Lung (tissue), 12 donors: ENCODE results near the gene FBXO17. TPM values are rescaled to one million over a fixed set of nuclear protein-coding genes. Genes with fewer than 3 reads are reported as not detected.

Experiments
- ATAC-seq: fragments of 200-7000 bp; cut with Tn5 transposase; one replicate; pipeline ENCODE4 v1.9.1; 2020; ENCODE audit warnings: moderate number of reproducible peaks; ENCODE audit not compliant: insufficient read depth, low FRiP score
- DNase-seq, 3 donors: peaks; one replicate each; pipeline ENCODE4 v3.0.0-alpha.2; 2013 to 2017
- H3K27ac ChIP-seq, 2 donors: one replicate each; pipeline ENCODE4 v1.5.1; 2013; ENCODE audit warnings: mild to moderate bottlenecking in 2 of 2, moderate library complexity in 2 of 2, control low read depth in 1 of 2, inconsistent platforms in 1 of 2, low read depth in 1 of 2, low read length in 1 of 2
- H3K27me3 ChIP-seq, 3 donors: one replicate each; pipeline ENCODE4 v1.5.1; 2013; ENCODE audit warnings: low read length in 2 of 3; ENCODE audit not compliant: control insufficient read depth in 3 of 3, insufficient read depth in 3 of 3
- H3K36me3 ChIP-seq, 4 donors: one replicate each; pipeline ENCODE4 v1.5.1; 2013; ENCODE audit warnings: low read length in 4 of 4, mild to moderate bottlenecking in 1 of 4, moderate library complexity in 1 of 4; ENCODE audit not compliant: control insufficient read depth in 4 of 4, insufficient read depth in 4 of 4
- H3K4me1 ChIP-seq, 5 donors: one replicate each; pipeline ENCODE4 v1.5.1; 2013; ENCODE audit warnings: low read length in 5 of 5, mild to moderate bottlenecking in 2 of 5, moderate library complexity in 1 of 5; ENCODE audit not compliant: control insufficient read depth in 5 of 5, insufficient read depth in 5 of 5
- H3K4me3 ChIP-seq: one replicate; pipeline ENCODE4 v1.5.1; 2013; ENCODE audit warnings: mild to moderate bottlenecking, control low read depth, moderate library complexity
- H3K9ac ChIP-seq, 2 donors: one replicate each; pipeline ENCODE4 v1.5.1; 2013; ENCODE audit warnings: low read length in 2 of 2, control low read depth in 1 of 2; ENCODE audit not compliant: insufficient read depth in 1 of 2
- H3K9me3 ChIP-seq, 4 donors: one replicate each; pipeline ENCODE4 v1.5.1; 2013; ENCODE audit warnings: low read length in 3 of 4, mild to moderate bottlenecking in 1 of 4, moderate library complexity in 1 of 4; ENCODE audit not compliant: control insufficient read depth in 4 of 4, insufficient read depth in 3 of 4
- CTCF ChIP-seq: IDR thresholded peaks from 2 replicates; pipeline ENCODE4 v1.5.1; 2012; ENCODE audit warnings: mild to moderate bottlenecking; ENCODE audit errors: control extremely low read depth, extremely low read depth
- WGBS, 2 donors: extraction: QIAGEN DNeasy Blood & Tissue Kit; methylation state at CpG; one replicate each; pipeline ENCODE4 v1.1.7; 2013; 5-methylcytosine and 5-hydroxymethylcytosine counted together
- polyA plus RNA-seq, 2 donors: library from polyadenylated mRNA; stranded (reverse); fragments of 200-250 nt; gene quantifications; one replicate each; pipeline ENCODE4 v1.2.1, GENCODE V29; 2013
- total RNA-seq, 2 donors: library from RNA; depleted of rRNA in 1 of 2; stranded (reverse); fragments of >200 nt in 1 of 2; gene quantifications; one replicate each; pipeline ENCODE4 v1.2.1, GENCODE V29; 2014 to 2021
- donor health status: control.
- donor health status: control.
- donor health status: Bipolar disorder and iron deficiency.
- donor health status: healthy.
- donor health status: DM: yes; HTN: yes; CAD: no.

Gene FBXO17
- total and polyA plus RNA-seq, 4 donors, result 5.1 to 18.8 (median 8.9) TPM

- no peak for TF ChIP-seq CTCF
- H3K9me3 ChIP-seq, result peaks cover 0 to 3% (median 0%) of the 10 kb centered on the region in 4 donors
- H3K27ac ChIP-seq, result no peak overlapping the region
- no peaks in the 10 kb centered on the region for H3K27me3 ChIP-seq
- ATAC-seq (no peak), DNase-seq (no peak)
- no peaks in the 10 kb centered on the region for H3K36me3 ChIP-seq
- H3K9ac ChIP-seq, result no peak overlapping the region
- peaks cover 0 to 6% (median 3%) of the 10 kb centered on the region in 5 donors for H3K4me1 ChIP-seq
- H3K4me3 ChIP-seq, result no peak overlapping the region
- WGBS, 2 donors, result 93 to 96% methylated on average over 1 of the region's 1 CpG
These were observed 9.7 kb upstream of the FBXO17 start for GRCh38 chr19:38985262-38985661.

- no peak for DNase-seq
- Histone ChIP-seq H3K4me1 (peaks cover 0 to 9% (median 0%) of the 10 kb centered on the region in 5 donors), H3K9me3 (peaks cover 0 to 3% (median 0%) of the 10 kb centered on the region in 4 donors), H3K4me3 (no peak overlapping the region), H3K36me3 (no peaks in the 10 kb centered on the region), H3K27ac (no peak overlapping the region), H3K9ac (no peak overlapping the region), H3K27me3 (no peaks in the 10 kb centered on the region)
- TF ChIP-seq CTCF, result no peak
- no peak for ATAC-seq
- WGBS, 2 donors, result 95 to 96% methylated on average over 10 of the region's 10 CpGs
These were observed 5.2 kb upstream of the FBXO17 start for GRCh38 chr19:38980583-38981374.

GRCh38 chr19:38979812-38980211 is 4.3 kb upstream of the FBXO17 start:
- DNase-seq (no peak), ATAC-seq (no peak)
- Histone ChIP-seq H3K9me3 (no peaks in the 10 kb centered on the region), H3K27me3 (no peaks in the 10 kb centered on the region), H3K36me3 (no peaks in the 10 kb centered on the region), H3K4me1 (peaks cover 0 to 9% (median 0%) of the 10 kb centered on the region in 5 donors), H3K27ac (no peak overlapping the region), H3K4me3 (no peak overlapping the region), H3K9ac (no peak overlapping the region)
- no peak for TF ChIP-seq CTCF
- 79 to 82% methylated on average over 5 of the region's 5 CpGs for WGBS, 2 donors

- WGBS, 2 donors, result 64 to 89% methylated on average over 3 of the region's 3 CpGs
- TF ChIP-seq CTCF, result no peak
- Histone ChIP-seq H3K27me3 (no peaks in the 10 kb centered on the region), H3K9ac (no peak overlapping the region), H3K27ac (no peak overlapping the region), H3K4me1 (peaks cover 0 to 16% (median 0%) of the 10 kb centered on the region in 5 donors), H3K4me3 (no peak overlapping the region), H3K9me3 (no peaks in the 10 kb centered on the region), H3K36me3 (no peaks in the 10 kb centered on the region)
- DNase-seq (no peak), ATAC-seq (no peak)
These were observed 2.8 kb upstream of the FBXO17 start for GRCh38 chr19:38978326-38978689.
